Erythroblast (primary cell): ENCODE data around the gene TENM3.

ENCODE experiments used
- GATA1 ChIP-seq: IDR thresholded peaks from 2 replicates; pipeline ENCODE4 v1.6.1; 2011; ENCODE audit warnings: low read depth, mild to moderate bottlenecking, control low read depth, low read length, moderate library complexity
- POLR2A ChIP-seq: IDR thresholded peaks from 2 replicates; pipeline ENCODE4 v1.6.1; 2011; ENCODE audit warnings: mild to moderate bottlenecking, low read length

DNA sequence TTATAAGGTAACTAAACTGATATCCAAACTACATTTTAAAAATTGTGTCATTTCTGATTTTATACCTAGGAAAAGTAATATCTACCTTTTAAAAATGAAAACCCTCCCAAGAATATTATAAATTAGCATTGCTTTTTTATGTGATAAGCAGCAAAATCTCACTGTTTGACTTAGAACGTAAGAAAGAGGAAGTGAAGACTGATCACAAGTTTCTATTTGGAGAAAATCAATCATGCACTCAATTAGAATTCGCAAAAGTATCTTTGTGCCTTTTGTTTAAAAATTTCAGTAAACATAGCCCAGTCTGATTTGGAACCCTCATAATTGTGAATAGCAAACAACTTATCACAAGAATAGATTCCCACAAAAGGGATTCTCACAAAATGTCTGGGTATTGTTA, 142.7 kb downstream of the TENM3 start:
- TF ChIP-seq POLR2A (no peak), GATA1 (no peak)
